Nephron (organoid): ENCODE results near the gene SLC6A6.

Experiments
- H3K27ac Mint-ChIP-seq, 3 experiments: 2 replicates each; pipeline ENCODE4 v1.8.0; 2020; ENCODE audit warnings: mixed read lengths in 3 of 3, mild to moderate bottlenecking in 2 of 3, moderate library complexity in 1 of 3
- H3K27me3 Mint-ChIP-seq: 2 replicates; pipeline ENCODE4 v1.8.0; 2021; ENCODE audit warnings: low read depth, mild to moderate bottlenecking, moderate library complexity, mixed read lengths
- H3K36me3 Mint-ChIP-seq: 2 replicates; pipeline ENCODE4 v1.8.0; 2020; ENCODE audit warnings: low read depth, mixed read lengths
- H3K4me1 Mint-ChIP-seq: 2 replicates; pipeline ENCODE4 v1.8.0; 2020; ENCODE audit warnings: mixed read lengths
- H3K4me3 Mint-ChIP-seq, 3 experiments: 2 replicates each; pipeline ENCODE4 v1.8.0; 2020; ENCODE audit warnings: mild to moderate bottlenecking in 3 of 3, mixed read lengths in 3 of 3, moderate library complexity in 2 of 3
- H3K9me3 Mint-ChIP-seq: 2 replicates; pipeline ENCODE4 v1.8.0; 2020; ENCODE audit warnings: mixed read lengths
- TF ChIP-seq, protein P1 (sequence below), 3 experiments: fragments of 200-600 bp; sonication (generic); IDR thresholded peaks; one replicate each; pipeline ENCODE4 v1.5.0; 2021; ENCODE audit warnings: antibody characterized with exemption in 3 of 3; ENCODE audit not compliant: unreplicated experiment in 3 of 3

SLC6A6 gene

DNA sequence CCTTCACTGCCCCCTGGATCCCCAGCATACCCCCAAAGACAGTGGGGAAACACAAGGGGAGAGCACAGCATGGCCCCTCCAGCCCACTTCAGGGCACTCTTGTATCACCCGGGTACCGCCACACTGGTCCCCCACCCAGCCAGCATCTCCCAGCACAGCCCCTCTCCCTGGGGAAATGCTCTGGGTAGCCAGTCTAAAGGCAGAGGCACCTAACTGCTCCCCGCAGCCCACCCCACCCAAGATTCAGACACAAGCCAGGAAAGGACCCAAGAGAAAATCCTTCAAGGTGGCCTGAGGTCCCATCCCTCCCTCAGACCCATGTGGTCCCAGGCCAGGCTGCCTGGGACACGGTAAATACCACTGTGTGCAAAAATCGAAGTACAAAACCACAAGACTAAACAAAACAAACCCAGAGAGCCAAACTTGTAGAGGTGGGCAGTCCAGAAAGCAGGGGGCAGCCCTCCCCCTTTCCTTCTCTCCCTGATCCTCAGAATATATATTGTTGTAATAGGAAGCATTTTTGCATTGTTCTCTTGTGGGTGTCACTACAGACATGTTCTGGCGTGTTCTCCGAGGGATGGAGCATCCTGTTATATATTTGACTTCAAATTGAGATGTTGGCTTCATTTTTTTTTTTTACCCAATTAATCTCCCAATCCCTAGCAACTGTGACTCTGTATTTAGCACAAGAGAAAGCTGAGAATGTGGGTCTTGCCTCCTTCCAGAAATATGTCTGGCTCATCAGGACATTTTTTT is 86.1 kb downstream of the SLC6A6 start:
- Mint-ChIP-seq H3K9me3 (no peaks in the 10 kb centered on the region), H3K36me3 (peaks cover 39% of the 10 kb centered on the region), H3K27me3 (no peaks in the 10 kb centered on the region), H3K4me3 (no peak overlapping the region), H3K27ac (peak overlapping the region; percentile 1 to 37 (median 16)), H3K4me1 (peaks cover 7% of the 10 kb centered on the region)
- TF ChIP-seq, protein P1, sequence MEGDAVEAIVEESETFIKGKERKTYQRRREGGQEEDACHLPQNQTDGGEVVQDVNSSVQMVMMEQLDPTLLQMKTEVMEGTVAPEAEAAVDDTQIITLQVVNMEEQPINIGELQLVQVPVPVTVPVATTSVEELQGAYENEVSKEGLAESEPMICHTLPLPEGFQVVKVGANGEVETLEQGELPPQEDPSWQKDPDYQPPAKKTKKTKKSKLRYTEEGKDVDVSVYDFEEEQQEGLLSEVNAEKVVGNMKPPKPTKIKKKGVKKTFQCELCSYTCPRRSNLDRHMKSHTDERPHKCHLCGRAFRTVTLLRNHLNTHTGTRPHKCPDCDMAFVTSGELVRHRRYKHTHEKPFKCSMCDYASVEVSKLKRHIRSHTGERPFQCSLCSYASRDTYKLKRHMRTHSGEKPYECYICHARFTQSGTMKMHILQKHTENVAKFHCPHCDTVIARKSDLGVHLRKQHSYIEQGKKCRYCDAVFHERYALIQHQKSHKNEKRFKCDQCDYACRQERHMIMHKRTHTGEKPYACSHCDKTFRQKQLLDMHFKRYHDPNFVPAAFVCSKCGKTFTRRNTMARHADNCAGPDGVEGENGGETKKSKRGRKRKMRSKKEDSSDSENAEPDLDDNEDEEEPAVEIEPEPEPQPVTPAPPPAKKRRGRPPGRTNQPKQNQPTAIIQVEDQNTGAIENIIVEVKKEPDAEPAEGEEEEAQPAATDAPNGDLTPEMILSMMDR (IDR thresholded peaks at IDR 0.05; ENCODE audit: unreplicated experiment in 3 of 3) = no peak

DNA sequence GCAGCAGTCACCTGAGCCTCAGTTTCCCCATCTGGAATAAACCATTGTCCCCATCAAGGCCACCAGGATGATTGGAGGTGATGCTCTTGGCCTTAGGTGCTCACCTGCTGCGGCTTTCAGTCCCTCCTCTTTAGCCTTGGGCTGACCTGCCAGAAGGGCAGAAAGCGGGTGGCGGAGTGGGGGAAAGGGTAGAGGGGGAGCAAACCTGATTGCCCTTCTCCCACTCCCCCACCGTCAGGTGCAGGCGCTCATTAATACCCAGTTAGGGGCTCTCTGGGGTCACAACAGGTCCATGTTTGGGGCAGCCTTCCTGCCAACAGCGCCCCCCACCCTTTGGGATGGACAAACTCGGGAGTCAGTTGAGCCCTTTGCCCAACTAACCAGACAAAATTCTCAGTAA is 87.2 kb downstream of the SLC6A6 start:
- H3K36me3 Mint-ChIP-seq = peaks cover 31% of the 10 kb centered on the region
- H3K27me3 Mint-ChIP-seq = no peaks in the 10 kb centered on the region
- H3K27ac Mint-ChIP-seq = no peak overlapping the region
- H3K9me3 Mint-ChIP-seq = no peaks in the 10 kb centered on the region
- no peak overlapping the region for H3K4me3 Mint-ChIP-seq
- peaks cover 7% of the 10 kb centered on the region for H3K4me1 Mint-ChIP-seq
- TF ChIP-seq, protein P1 (IDR thresholded peaks at IDR 0.05; ENCODE audit: unreplicated experiment in 3 of 3) = no peak

DNA sequence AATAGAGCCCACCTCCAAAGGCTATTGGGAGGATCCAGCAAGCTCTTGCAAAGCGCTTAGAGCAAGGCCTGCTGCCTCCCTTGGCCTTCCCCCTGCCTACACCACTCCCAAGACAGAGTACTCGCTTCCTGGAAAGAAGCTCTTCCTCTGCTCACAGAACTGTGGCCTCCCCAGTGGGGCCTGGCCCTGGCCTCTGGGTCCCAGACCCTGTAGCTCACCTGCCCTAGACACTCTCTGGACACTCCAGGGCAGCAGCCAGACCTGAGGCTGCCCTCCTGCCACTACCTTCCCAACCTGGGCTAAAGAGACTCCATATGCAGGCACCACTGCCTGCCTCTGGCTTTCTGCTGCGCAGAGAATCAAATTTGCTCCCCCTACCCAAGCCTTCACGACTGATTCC is 87.8 kb downstream of the SLC6A6 start:
- H3K9me3 Mint-ChIP-seq = no peaks in the 10 kb centered on the region
- peaks cover 25% of the 10 kb centered on the region for H3K36me3 Mint-ChIP-seq
- TF ChIP-seq, protein P1 (IDR thresholded peaks at IDR 0.05; ENCODE audit: unreplicated experiment in 3 of 3) = no peak
- peaks cover 7% of the 10 kb centered on the region for H3K4me1 Mint-ChIP-seq
- no peak overlapping the region for H3K4me3 Mint-ChIP-seq
- H3K27me3 Mint-ChIP-seq = peaks cover under 1% of the 10 kb centered on the region
- no peak overlapping the region for H3K27ac Mint-ChIP-seq

DNA sequence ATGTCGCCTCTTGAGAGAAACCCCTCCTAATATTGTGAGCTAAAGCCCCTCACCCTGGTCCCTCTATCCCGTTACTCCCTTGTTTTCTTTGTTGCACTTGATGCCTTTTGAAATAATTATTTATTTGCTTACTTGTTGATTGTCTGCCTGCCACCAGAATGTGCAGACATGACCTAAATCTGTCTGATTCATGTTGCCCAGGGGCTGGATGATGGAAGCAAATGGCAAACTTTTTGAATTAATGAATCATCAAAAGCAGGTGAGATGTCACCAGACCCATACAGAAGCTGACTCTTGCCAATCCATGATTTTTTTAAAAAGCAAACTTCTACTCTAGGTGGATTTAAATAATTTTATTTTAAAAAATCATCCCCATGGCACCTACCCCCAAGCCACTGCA is 88.4 kb downstream of the SLC6A6 start:
- Mint-ChIP-seq H3K4me1 (peaks cover 7% of the 10 kb centered on the region), H3K27ac (no peak overlapping the region), H3K9me3 (no peaks in the 10 kb centered on the region), H3K36me3 (peaks cover 20% of the 10 kb centered on the region), H3K4me3 (no peak overlapping the region), H3K27me3 (peaks cover 3% of the 10 kb centered on the region)
- TF ChIP-seq, protein P1 (IDR thresholded peaks at IDR 0.05; ENCODE audit: unreplicated experiment in 3 of 3) = no peak

DNA sequence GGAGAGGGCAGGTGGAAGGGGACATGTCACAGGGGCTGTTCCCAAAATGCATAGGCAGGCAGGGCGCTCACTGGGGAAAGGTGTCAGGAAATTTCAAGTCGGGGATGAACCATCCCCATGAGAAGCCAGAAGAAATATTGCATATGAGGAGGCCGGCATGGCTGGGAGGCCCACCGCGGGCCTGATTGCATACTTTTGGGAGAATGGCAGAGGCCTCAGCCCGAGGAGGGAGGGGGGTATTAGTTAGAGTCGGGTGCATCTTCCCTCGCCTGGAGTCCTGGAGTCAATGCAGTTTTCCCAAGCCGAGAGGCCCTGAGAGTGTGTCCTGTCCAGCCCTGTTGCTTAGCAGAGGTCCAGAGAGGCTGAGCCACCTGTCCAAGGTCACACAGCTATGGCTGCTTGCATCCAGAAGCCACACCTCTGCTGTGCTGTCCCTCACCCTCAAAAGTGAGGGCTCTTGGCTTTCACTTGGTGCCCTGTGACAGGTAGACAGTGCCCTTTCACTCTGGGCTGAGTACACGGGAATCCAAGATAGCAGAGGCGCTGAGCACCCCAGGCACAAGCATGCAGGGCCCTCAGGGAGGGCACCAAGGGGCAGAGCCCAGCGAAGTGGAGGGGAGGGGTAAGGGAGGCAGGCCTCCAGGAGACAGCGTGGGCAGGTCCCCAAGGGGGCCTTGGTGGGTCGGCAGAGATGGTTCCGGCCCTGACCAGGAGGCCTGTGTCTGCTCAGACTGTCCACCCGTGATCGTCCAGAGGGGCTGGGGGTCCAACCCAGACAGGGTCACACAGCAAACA is 89.2 kb downstream of the SLC6A6 start:
- H3K4me3 Mint-ChIP-seq = no peak overlapping the region
- no peaks in the 10 kb centered on the region for H3K9me3 Mint-ChIP-seq
- peaks cover 3% of the 10 kb centered on the region for H3K27me3 Mint-ChIP-seq
- H3K4me1 Mint-ChIP-seq = peaks cover 7% of the 10 kb centered on the region
- H3K36me3 Mint-ChIP-seq = peaks cover 20% of the 10 kb centered on the region
- TF ChIP-seq, protein P1 (IDR thresholded peaks at IDR 0.05; ENCODE audit: unreplicated experiment in 3 of 3) = no peak
- no peak overlapping the region for H3K27ac Mint-ChIP-seq
